HUES48 (cell line): ENCODE measurements around the gene DUSP28.
"Not testable (repeated sequence)": the region's sequence is repeated elsewhere in the genome, so short reads cannot be mapped to it uniquely, and the experiment has no call there.

Experiments used
- H3K27ac ChIP-seq: one replicate; pipeline ENCODE4 v1.7.0; 2013; ENCODE audit warnings: low read depth, low read length, inconsistent platforms
- H3K27me3 ChIP-seq: 2 replicates; pipeline ENCODE4 v1.6.1; 2013; ENCODE audit warnings: mild to moderate bottlenecking, low read length; ENCODE audit not compliant: control insufficient read depth, insufficient read depth
- H3K36me3 ChIP-seq: 2 replicates; pipeline ENCODE4 v1.6.1; 2013; ENCODE audit warnings: low read length; ENCODE audit not compliant: control insufficient read depth, insufficient read depth
- H3K4me1 ChIP-seq: 2 replicates; pipeline ENCODE4 v1.6.1; 2013; ENCODE audit warnings: mild to moderate bottlenecking, low read length; ENCODE audit not compliant: control insufficient read depth, insufficient read depth
- H3K4me3 ChIP-seq: 2 replicates; pipeline ENCODE4 v1.5.1; 2013; ENCODE audit warnings: mild to moderate bottlenecking, low read depth, low read length
- H3K9ac ChIP-seq: 2 replicates; pipeline ENCODE4 v1.6.1; 2013; ENCODE audit warnings: mild to moderate bottlenecking, low read depth, low read length, moderate library complexity
- H3K9me3 ChIP-seq: 2 replicates; pipeline ENCODE4 v1.6.1; 2013; ENCODE audit warnings: low read length; ENCODE audit not compliant: control insufficient read depth, insufficient read depth

The DUSP28 gene

GRCh38 chr2:240563231-240563630, 3.1 kb downstream of the DUSP28 start:
- H3K27me3 ChIP-seq = peaks cover 35% of the 10 kb centered on the region
- H3K9me3 ChIP-seq, H3K27ac ChIP-seq, H3K4me3 ChIP-seq, H3K36me3 ChIP-seq, H3K9ac ChIP-seq: not testable (repeated sequence)
- peaks cover 17% of the 10 kb centered on the region for H3K4me1 ChIP-seq

GRCh38 chr2:240563951-240564560, 3.9 kb downstream of the DUSP28 start:
- Histone ChIP-seq H3K4me1 (peaks cover 15% of the 10 kb centered on the region), H3K9ac (no peak overlapping the region), H3K27ac (no peak overlapping the region), H3K36me3 (no peaks in the 10 kb centered on the region), H3K4me3 (no peak overlapping the region), H3K9me3 (no peaks in the 10 kb centered on the region), H3K27me3 (peaks cover 30% of the 10 kb centered on the region)

- H3K4me1 ChIP-seq = peaks cover 14% of the 10 kb centered on the region
These were observed 4.6 kb downstream of the DUSP28 start for GRCh38 chr2:240564561-240565332.

GRCh38 chr2:240565333-240566202, 5.4 kb downstream of the DUSP28 start:
- Histone ChIP-seq H3K9ac (no peak overlapping the region), H3K4me1 (peaks cover 10% of the 10 kb centered on the region), H3K27ac (no peak overlapping the region), H3K36me3 (no peaks in the 10 kb centered on the region), H3K9me3 (no peaks in the 10 kb centered on the region), H3K27me3 (peaks cover 31% of the 10 kb centered on the region), H3K4me3 (no peak overlapping the region)

More at GRCh38 chr2:240564561-240565332, 4.6 kb downstream of the DUSP28 start:
- no peak overlapping the region for H3K4me3 ChIP-seq
- H3K27ac ChIP-seq = no peak overlapping the region
- no peaks in the 10 kb centered on the region for H3K9me3 ChIP-seq
- H3K36me3 ChIP-seq = no peaks in the 10 kb centered on the region
- H3K27me3 ChIP-seq = peaks cover 30% of the 10 kb centered on the region
- H3K9ac ChIP-seq = no peak overlapping the region

- H3K9ac ChIP-seq = no peak overlapping the region
- H3K27ac ChIP-seq = no peak overlapping the region
- peak overlapping the region; percentile 23; the same call in 1 of the 2 replicates for H3K4me3 ChIP-seq
- H3K27me3 ChIP-seq = peaks cover 31% of the 10 kb centered on the region
- H3K4me1 ChIP-seq = peaks cover 9% of the 10 kb centered on the region
- H3K9me3 ChIP-seq = no peaks in the 10 kb centered on the region
- no peaks in the 10 kb centered on the region for H3K36me3 ChIP-seq
These were observed 6.3 kb downstream of the DUSP28 start for GRCh38 chr2:240566203-240567136.

- no peaks in the 10 kb centered on the region for H3K9me3 ChIP-seq
- H3K4me1 ChIP-seq = peaks cover 6% of the 10 kb centered on the region
- no peak overlapping the region for H3K9ac ChIP-seq
- H3K4me3 ChIP-seq = peak overlapping the region; percentile 60
- no peak overlapping the region for H3K27ac ChIP-seq
- H3K27me3 ChIP-seq = peaks cover 31% of the 10 kb centered on the region
- no peaks in the 10 kb centered on the region for H3K36me3 ChIP-seq
These were observed 7.1 kb downstream of the DUSP28 start for GRCh38 chr2:240567137-240567871.

- H3K27ac ChIP-seq = no peak within 1 kb of the TSS
- H3K4me1 ChIP-seq = peaks cover 6% of the 10 kb centered on the region
- no peaks in the 10 kb centered on the region for H3K9me3 ChIP-seq
- peak within 1 kb of the TSS; percentile 62 for H3K4me3 ChIP-seq
- H3K9ac ChIP-seq = no peak within 1 kb of the TSS; the same call in 1 of the 2 replicates
- H3K36me3 ChIP-seq = no peaks in the 10 kb centered on the region
- H3K27me3 ChIP-seq = peaks cover 31% of the 10 kb centered on the region
These were observed 7.9 kb downstream of the DUSP28 start, which contains the start of gene RNPEPL1 for GRCh38 chr2:240567872-240568677. TSS of gene RNPEPL1 (plus strand) at chr2:240568484. CDS start at chr2:240568587, 103 bp downstream.

GRCh38 chr2:240568678-240569522, 8.7 kb downstream of the DUSP28 start:
- Histone ChIP-seq H3K4me1 (peaks cover 6% of the 10 kb centered on the region), H3K27me3 (peaks cover 31% of the 10 kb centered on the region), H3K36me3 (no peaks in the 10 kb centered on the region), H3K27ac (no peak overlapping the region), H3K4me3 (peak overlapping the region; percentile 62), H3K9me3 (no peaks in the 10 kb centered on the region), H3K9ac (no peak overlapping the region; the same call in 1 of the 2 replicates)
